Measurements from ENCODE around the gene OR52E8.

- no peak for TF ChIP-seq POLR2A (IDR thresholded peaks at IDR 0.05)
- TF ChIP-seq, protein P1, sequence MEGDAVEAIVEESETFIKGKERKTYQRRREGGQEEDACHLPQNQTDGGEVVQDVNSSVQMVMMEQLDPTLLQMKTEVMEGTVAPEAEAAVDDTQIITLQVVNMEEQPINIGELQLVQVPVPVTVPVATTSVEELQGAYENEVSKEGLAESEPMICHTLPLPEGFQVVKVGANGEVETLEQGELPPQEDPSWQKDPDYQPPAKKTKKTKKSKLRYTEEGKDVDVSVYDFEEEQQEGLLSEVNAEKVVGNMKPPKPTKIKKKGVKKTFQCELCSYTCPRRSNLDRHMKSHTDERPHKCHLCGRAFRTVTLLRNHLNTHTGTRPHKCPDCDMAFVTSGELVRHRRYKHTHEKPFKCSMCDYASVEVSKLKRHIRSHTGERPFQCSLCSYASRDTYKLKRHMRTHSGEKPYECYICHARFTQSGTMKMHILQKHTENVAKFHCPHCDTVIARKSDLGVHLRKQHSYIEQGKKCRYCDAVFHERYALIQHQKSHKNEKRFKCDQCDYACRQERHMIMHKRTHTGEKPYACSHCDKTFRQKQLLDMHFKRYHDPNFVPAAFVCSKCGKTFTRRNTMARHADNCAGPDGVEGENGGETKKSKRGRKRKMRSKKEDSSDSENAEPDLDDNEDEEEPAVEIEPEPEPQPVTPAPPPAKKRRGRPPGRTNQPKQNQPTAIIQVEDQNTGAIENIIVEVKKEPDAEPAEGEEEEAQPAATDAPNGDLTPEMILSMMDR (IDR thresholded peaks at IDR 0.05) = no peak
These were observed 35.4 kb upstream of the OR52E8 start, which contains the start of gene OR52E5 for GRCh38 chr11:5892908-5893307.
